Esophagus muscularis mucosa (tissue), 3 donors: ENCODE data around the gene MUSTN1.

Source experiments
- CTCF ChIP-seq, 3 experiments: fragments of 200-600 bp in 2 of 3; fragments of 450-650 bp in 1 of 3; sonication (generic) in 2 of 3; IDR thresholded peaks; one replicate each; pipeline ENCODE4 v1.5.1; 2017 to 2019; ENCODE audit warnings: antibody characterized with exemption in 3 of 3, mild to moderate bottlenecking in 2 of 3, moderate library complexity in 1 of 3
- EP300 ChIP-seq: sonication (generic); formaldehyde crosslinking; IDR thresholded peaks from one replicate; pipeline ENCODE4 v1.6.1; 2017; ENCODE audit warnings: antibody characterized with exemption

- TF ChIP-seq CTCF (IDR thresholded peaks at IDR 0.05) (no peak), EP300 (no peak)
Measured at GRCh38 chr3:52879090-52879489, 44.3 kb upstream of the MUSTN1 start.
